Limb (tissue), 2 donors: ENCODE data around the gene CCDC185.

Experiments
- DNase-seq, 2 donors: peaks; one replicate each; pipeline ENCODE4 v3.0.0-alpha.2; 2016; ENCODE audit errors: extremely low spot score in 2 of 2

Gene CCDC185

GRCh38 chr1:223393275-223394214 is at the start of gene CCDC185:
Gene CCDC185, plus strand, starts transcription at chr1:223393415. Its CDS starts 61 bp downstream, at chr1:223393476.
- DNase-seq: peak in 1 of 2 donors; percentile 40

DNA sequence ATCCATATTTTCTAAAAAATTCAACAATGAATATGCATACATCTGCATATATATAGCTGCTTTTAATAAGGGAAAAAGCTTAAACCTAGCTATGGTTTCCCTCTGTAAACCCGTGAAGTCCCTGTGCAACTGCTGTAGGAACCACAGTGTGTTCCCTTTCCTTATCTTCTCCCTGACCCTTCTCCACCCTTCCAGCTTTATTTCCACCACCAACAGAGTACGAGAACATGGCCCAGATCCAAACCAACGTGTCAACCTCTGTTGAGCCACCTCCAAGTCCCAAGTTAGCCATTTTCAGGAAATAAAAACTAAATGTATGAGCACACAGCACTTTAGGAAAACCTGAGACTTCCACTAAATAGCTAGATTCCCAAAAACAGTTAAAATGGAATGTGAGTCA is 49.5 kb upstream of the CCDC185 start:
- no peak for DNase-seq

- DNase-seq: no peak
Measured at GRCh38 chr1:223344491-223344890, 48.7 kb upstream of the CCDC185 start.

- no peak for DNase-seq
Measured at GRCh38 chr1:223345720-223346119, 47.5 kb upstream of the CCDC185 start.

GRCh38 chr1:223346311-223346710 is 46.9 kb upstream of the CCDC185 start:
- no peak for DNase-seq

- no peak for DNase-seq
Measured at GRCh38 chr1:223347583-223347982, 45.6 kb upstream of the CCDC185 start.

DNA sequence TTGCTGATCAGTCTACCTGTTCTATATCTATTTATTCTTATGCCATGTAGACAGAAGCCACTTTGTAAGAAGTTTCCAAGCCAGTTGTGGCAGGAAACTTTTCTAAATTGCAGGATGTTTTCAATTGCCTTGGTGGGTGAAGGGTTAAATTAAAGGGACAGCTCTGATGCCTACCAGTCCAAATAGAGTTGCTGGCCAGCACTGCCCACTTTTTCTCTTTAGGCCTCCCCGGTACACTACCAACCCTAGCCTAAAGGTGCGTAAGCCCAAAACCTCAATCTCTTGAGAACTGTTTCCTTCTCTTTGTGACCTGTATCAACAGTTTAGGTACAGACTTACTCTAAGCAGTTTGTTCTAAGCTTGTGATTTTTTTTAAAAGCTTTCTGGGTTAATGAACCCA is 44.8 kb upstream of the CCDC185 start:
- DNase-seq: no peak

GRCh38 chr1:223349241-223349640 is 44.0 kb upstream of the CCDC185 start:
- DNase-seq: no peak

- DNase-seq: no peak
Measured at GRCh38 chr1:223350361-223350908, 42.8 kb upstream of the CCDC185 start.

DNA sequence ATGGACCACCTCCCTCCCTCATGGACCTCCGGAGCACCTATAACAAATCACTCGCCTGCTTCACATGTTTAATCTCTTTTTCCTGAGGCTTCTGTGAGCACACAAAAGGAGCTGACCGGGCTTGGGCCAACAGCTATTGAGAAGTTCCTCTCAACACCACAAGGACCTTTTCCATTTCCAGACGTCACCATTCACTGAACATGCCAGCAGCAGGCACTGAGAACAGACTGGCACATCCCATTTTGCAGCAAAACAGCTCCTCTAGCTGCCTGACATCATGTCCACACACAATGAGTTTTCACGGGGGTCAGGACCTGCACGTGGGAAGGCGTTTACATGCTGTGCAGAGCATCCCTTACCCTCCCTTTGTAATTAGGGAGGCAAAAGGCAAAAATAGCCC is 40.3 kb upstream of the CCDC185 start:
- no peak for DNase-seq

- DNase-seq: no peak
Measured at GRCh38 chr1:223353939-223354338, 39.3 kb upstream of the CCDC185 start.

DNA sequence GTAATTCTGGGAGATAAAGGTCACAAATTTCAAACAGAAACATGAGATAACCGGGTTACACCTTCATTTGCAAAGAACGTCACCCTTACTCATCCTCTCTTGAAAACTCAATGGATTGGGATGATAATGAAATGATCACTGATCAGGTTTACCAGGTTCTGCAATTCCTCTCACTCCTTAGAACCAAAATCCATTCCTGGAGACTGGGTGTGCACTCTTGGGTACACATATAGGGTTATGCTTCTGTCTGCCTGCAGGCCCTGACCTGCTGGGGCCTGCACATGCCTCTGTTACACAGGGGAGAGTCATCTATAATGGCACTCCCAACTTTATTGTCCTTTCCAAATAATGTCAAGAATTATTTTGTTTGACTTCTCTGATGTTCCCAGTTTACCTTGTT is 37.5 kb upstream of the CCDC185 start:
- DNase-seq: no peak

DNA sequence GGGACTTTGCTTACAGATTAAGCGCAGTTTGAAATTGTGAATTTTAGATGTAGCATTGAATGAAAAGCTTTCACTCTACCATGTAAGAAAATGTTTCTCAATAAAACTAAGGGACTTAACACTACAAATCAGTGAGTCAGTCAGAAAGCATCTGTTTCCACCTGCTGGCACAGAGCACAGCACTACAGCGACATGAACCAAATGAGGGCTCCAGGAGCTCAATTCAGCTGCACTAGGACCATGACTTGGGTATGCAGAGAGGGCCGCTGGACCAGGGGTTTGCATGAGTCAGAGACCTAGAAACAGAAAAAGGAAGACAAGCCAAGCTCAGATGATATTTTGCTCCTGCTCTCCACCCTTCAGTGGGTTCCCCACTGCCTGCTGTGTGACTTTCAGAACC is 34.4 kb upstream of the CCDC185 start:
- no peak for DNase-seq

- DNase-seq: peak in 1 of 2 donors; percentile 71
Measured at GRCh38 chr1:223363057-223363855, 30.0 kb upstream of the CCDC185 start.

DNA sequence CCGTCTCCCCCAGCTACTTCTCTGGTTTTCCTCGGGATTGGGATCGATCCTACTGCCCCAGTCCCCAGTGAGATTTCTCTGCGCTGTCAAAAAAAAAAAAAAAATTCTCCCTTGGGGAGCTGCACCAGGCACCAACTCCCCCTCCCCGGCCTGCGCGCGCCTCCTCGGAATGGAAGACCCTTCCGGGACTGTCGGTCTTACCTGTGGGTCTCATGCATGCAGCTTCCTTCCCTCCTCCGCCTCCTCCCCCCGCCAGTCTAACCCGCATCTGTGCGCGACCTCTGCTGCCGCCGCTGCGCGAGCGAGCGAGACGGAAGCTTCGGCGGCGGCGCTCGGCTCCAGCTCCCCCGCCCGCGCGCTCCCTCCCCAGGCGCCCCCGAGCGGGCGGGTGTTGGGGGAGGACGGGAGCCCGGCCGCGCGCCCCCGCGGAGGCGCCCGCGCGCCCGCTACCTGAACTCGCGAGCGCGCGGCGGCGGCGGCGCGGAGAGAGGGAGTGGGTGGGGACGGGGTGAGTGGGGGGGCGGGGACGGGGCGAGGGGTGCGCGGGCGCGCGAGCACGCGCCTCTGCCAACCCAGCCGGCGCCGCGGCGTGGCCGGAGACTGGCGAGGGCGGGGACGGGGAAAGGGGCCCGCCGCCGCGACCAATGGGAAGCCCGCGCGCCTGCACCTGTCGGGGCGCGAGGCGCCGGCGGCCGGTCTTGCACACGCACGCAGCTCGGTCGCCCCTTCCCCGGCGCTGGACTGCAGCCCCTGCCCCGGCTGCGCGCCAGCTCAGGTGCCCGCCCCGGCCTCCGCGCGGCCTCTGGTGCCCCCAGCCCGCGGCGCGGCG is 29.1 kb upstream of the CCDC185 start, which contains the start of gene SUSD4:
SUSD4 (minus strand) TSS at position 321 of the 829 bp plus-strand sequence. CDS start 751 bp downstream, outside the sequence.
- DNase-seq: peak; percentile 23 to 79

GRCh38 chr1:223364685-223365382 is 28.4 kb upstream of the CCDC185 start:
- peak in 1 of 2 donors; percentile 45 for DNase-seq

- no peak for DNase-seq
Measured at GRCh38 chr1:223374064-223374610, 19.1 kb upstream of the CCDC185 start.

DNA sequence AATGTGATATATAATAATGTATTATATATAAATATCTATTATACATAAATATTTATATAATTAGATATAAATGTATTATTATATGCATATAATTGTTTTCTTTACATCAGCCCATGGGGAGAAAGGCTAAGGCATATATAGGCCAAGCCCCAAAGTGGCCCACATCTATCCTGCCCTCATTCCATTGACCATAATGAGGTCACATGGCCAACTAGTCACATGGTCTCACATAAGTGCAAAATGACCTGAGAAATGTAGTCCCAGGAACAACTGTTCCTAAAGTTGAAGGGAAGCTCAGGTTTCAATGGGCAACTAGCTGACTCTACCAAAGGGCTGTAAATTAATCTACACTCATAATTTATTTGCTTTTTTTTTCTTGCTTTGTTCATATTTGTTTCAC is 14.5 kb upstream of the CCDC185 start:
- no peak for DNase-seq

DNA sequence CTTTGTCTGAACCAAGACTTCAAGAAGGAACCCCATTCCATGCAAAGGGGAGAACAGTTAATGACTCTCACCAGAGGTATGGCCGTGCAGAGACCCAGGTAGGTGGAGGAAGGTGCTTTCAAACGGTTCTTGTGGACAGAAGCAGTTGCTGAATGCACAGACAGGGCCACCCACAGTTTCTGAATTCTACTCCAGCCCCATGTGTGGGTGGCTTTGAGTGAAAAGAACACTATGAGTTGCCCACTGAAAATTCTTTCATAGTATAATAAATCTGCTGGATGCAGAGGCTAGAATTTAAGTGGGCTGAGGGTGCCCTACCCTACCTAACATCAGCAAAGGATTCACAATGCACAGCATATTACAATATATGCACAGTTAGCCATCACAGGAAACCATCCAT is 7.2 kb upstream of the CCDC185 start:
- DNase-seq: no peak

- DNase-seq: no peak
Measured at GRCh38 chr1:223390618-223391017, 2.6 kb upstream of the CCDC185 start.
